H1 (cell line): ENCODE measurements around the gene ACKR1. TPM values are rescaled to one million over a fixed set of nuclear protein-coding genes. Genes with fewer than 3 reads are reported as not detected.

Experiments used
- CTCF ChIA-PET: fragments of 300-600 bp; sonication (Branson Sonifier 250); formaldehyde crosslinking; loops from one replicate; lab custom pipeline; 2021; ENCODE audit not compliant: partially characterized antibody; lab: Charles Lee
- POLR2A ChIA-PET: fragments of 300-600 bp; sonication (Branson Sonifier 250); formaldehyde crosslinking; loops from one replicate; lab custom pipeline; 2021; ENCODE audit warnings: inconsistent platforms; ENCODE audit not compliant: partially characterized antibody; lab: Charles Lee
- DNase-seq, 2 experiments: peaks; one replicate each; pipeline versions ENCODE4 v3.0.0 to v3.0.0-alpha.2; 2010 to 2022; ENCODE audit warnings: low spot score in 2 of 2, low read depth in 1 of 2, mixed read lengths in 1 of 2
- FAIRE-seq: peaks from 2 replicates; lab custom pipeline; 2011; peaks lifted over from hg19 to GRCh38; lab: Jason Lieb, UNC
- H2AFZ ChIP-seq: 2 replicates; pipeline ENCODE4 v1.8.1; 2012; ENCODE audit warnings: low read length, inconsistent platforms
- H2AK5ac ChIP-seq: 2 replicates; pipeline ENCODE4 v1.6.1; 2013; ENCODE audit warnings: low read depth, low read length
- H2BK120ac ChIP-seq: replicated peaks from 2 replicates; pipeline ENCODE3; 2013; ENCODE audit warnings: low read depth, low read length, inconsistent platforms
- H2BK12ac ChIP-seq: 2 replicates; pipeline ENCODE4 v1.6.1; 2013; ENCODE audit warnings: low read depth, low read length
- H2BK15ac ChIP-seq: 2 replicates; pipeline ENCODE4 v1.6.1; 2013; ENCODE audit warnings: low read length
- H2BK20ac ChIP-seq: 2 replicates; pipeline ENCODE4 v1.6.1; 2013; ENCODE audit warnings: low read length
- H2BK5ac ChIP-seq: 2 replicates; pipeline ENCODE4 v1.6.1; 2013; ENCODE audit warnings: low read depth, low read length
- H3K14ac ChIP-seq: 2 replicates; pipeline ENCODE4 v1.6.1; 2013; ENCODE audit warnings: inconsistent platforms; ENCODE audit not compliant: insufficient read length
- H3K18ac ChIP-seq: 2 replicates; pipeline ENCODE4 v1.6.1; 2013; ENCODE audit warnings: low read length; ENCODE audit errors: extremely low read depth
- H3K23ac ChIP-seq: 2 replicates; pipeline ENCODE4 v1.6.1; 2013; ENCODE audit warnings: inconsistent platforms; ENCODE audit not compliant: insufficient read length
- H3K23me2 ChIP-seq: 2 replicates; pipeline ENCODE4 v1.6.1; 2013; ENCODE audit warnings: low read depth, low read length
- H3K27ac ChIP-seq: 2 replicates; pipeline ENCODE4 v1.6.1; 2011; ENCODE audit warnings: low read depth, low read length, inconsistent platforms
- H3K27me3 ChIP-seq, 4 experiments: replicated peaks in 1 of 4; 1 replicate in 1 of 4; 2 replicates in 3 of 4; pipeline versions ENCODE4 v1.6.1 to v1.8.1; 2011 to 2013; ENCODE audit warnings: low read length in 3 of 4, mild to moderate bottlenecking in 3 of 4, inconsistent platforms in 2 of 4, mixed read lengths in 2 of 4, moderate library complexity in 1 of 4; ENCODE audit not compliant: control insufficient read depth in 3 of 4, insufficient read depth in 3 of 4; ENCODE audit errors: extremely low read depth in 1 of 4
- H3K36me3 ChIP-seq, 4 experiments: 2 replicates each; pipeline versions ENCODE4 v1.6.1 to v1.8.1; 2011 to 2013; ENCODE audit warnings: mild to moderate bottlenecking in 4 of 4, low read length in 3 of 4, moderate library complexity in 2 of 4, control low read depth in 1 of 4, inconsistent platforms in 1 of 4; ENCODE audit not compliant: insufficient read depth in 4 of 4, control insufficient read depth in 2 of 4
- H3K4ac ChIP-seq: replicated peaks from 2 replicates; pipeline ENCODE3; 2013; ENCODE audit warnings: low read length, low read depth, mixed read lengths, inconsistent platforms; ENCODE audit not compliant: insufficient read length
- H3K4me1 ChIP-seq, 4 experiments: replicated peaks in 1 of 4; 1 replicate in 1 of 4; 2 replicates in 3 of 4; pipeline versions ENCODE4 v1.6.1 to v1.8.1; 2011 to 2013; ENCODE audit warnings: low read length in 3 of 4, inconsistent platforms in 2 of 4, mixed read lengths in 1 of 4; ENCODE audit not compliant: insufficient read depth in 4 of 4, control insufficient read depth in 3 of 4
- H3K4me2 ChIP-seq, 2 experiments: 2 replicates each; pipeline versions ENCODE4 v1.6.1 to v1.8.1; 2011 to 2013; ENCODE audit warnings: low read depth in 2 of 2, low read length in 2 of 2, control low read depth in 1 of 2, inconsistent platforms in 1 of 2, mild to moderate bottlenecking in 1 of 2; ENCODE audit not compliant: insufficient read depth in 1 of 2
- H3K4me3 ChIP-seq, 4 experiments: fragments of 200-600, 300-600 bp in 1 of 4; sonication (generic), shearing (Covaris generic), sonication (Bioruptor Twin) in 1 of 4; 2 replicates each; pipeline versions ENCODE4 v1.5.1 to v1.8.1; 2011 to 2016; ENCODE audit warnings: low read length in 4 of 4, low read depth in 3 of 4, control low read depth in 2 of 4, inconsistent platforms in 2 of 4, mild to moderate bottlenecking in 2 of 4, mixed read lengths in 1 of 4, moderate library complexity in 1 of 4; ENCODE audit not compliant: insufficient read depth in 2 of 4; ENCODE audit errors: extremely low read depth in 1 of 4
- H3K56ac ChIP-seq: replicated peaks from 2 replicates; pipeline ENCODE3; 2013; ENCODE audit warnings: low read depth, mild to moderate bottlenecking, mixed read lengths, low read length, inconsistent platforms; ENCODE audit not compliant: insufficient read length
- H3K79me1 ChIP-seq: 2 replicates; pipeline ENCODE4 v1.6.1; 2013; ENCODE audit warnings: low read depth, low read length, control low read depth
- H3K79me2 ChIP-seq, 2 experiments: 2 replicates each; pipeline versions ENCODE4 v1.6.1 to v1.8.1; 2012 to 2013; ENCODE audit warnings: low read length in 2 of 2, mild to moderate bottlenecking in 2 of 2, inconsistent platforms in 1 of 2; ENCODE audit not compliant: insufficient read depth in 2 of 2, control insufficient read depth in 1 of 2
- H3K9ac ChIP-seq, 4 experiments: replicated peaks in 1 of 4; 1 replicate in 1 of 4; 2 replicates in 3 of 4; pipeline versions ENCODE4 v1.6.1 to v1.8.1; 2011 to 2013; ENCODE audit warnings: low read depth in 3 of 4, low read length in 3 of 4, control low read depth in 2 of 4, mild to moderate bottlenecking in 2 of 4, moderate library complexity in 2 of 4, inconsistent platforms in 1 of 4; ENCODE audit errors: extremely low read depth in 1 of 4
- H3K9me3 ChIP-seq, 2 experiments: 2 replicates each; pipeline versions ENCODE4 v1.6.1 to v1.8.1; 2012 to 2013; ENCODE audit warnings: mild to moderate bottlenecking in 2 of 2, moderate library complexity in 2 of 2, control low read depth in 1 of 2, inconsistent platforms in 1 of 2, low read depth in 1 of 2, low read length in 1 of 2, mixed read lengths in 1 of 2; ENCODE audit not compliant: insufficient read depth in 2 of 2
- H4K20me1 ChIP-seq, 2 experiments: replicated peaks in 1 of 2; 2 replicates each; pipeline versions ENCODE3 to v1.8.1; 2011 to 2013; ENCODE audit warnings: inconsistent platforms in 2 of 2, low read length in 2 of 2, mild to moderate bottlenecking in 1 of 2; ENCODE audit not compliant: insufficient read depth in 2 of 2, control insufficient read depth in 1 of 2
- H4K5ac ChIP-seq: 2 replicates; pipeline ENCODE4 v1.6.1; 2013; ENCODE audit warnings: low read length, low read depth, mixed read lengths, inconsistent platforms; ENCODE audit not compliant: insufficient read length
- H4K8ac ChIP-seq: 2 replicates; pipeline ENCODE4 v1.8.0; 2013; ENCODE audit warnings: mild to moderate bottlenecking, moderate library complexity, low read length, inconsistent platforms; ENCODE audit not compliant: insufficient read depth; ENCODE audit errors: extremely low read depth
- H4K91ac ChIP-seq: replicated peaks from 2 replicates; pipeline ENCODE3; 2013; ENCODE audit warnings: low read length, mixed read lengths, inconsistent platforms; ENCODE audit not compliant: insufficient read length
- ASH2L ChIP-seq: fragments of 200-600, 300-600 bp; sonication (generic); IDR thresholded peaks from one replicate; pipeline ENCODE4 v1.7.1; 2017; ENCODE audit warnings: low read length
- ATF3 ChIP-seq: IDR thresholded peaks from 2 replicates; pipeline ENCODE4 v1.6.1; 2011; ENCODE audit warnings: low read depth, mild to moderate bottlenecking, low read length; ENCODE audit not compliant: insufficient read depth
- CTBP2 ChIP-seq: IDR thresholded peaks from 2 replicates; pipeline ENCODE4 v1.7.0; 2011; ENCODE audit warnings: borderline replicate concordance, mild to moderate bottlenecking, moderate library complexity, mixed read lengths, low read length; ENCODE audit not compliant: insufficient read depth, insufficient read length
- EP300 ChIP-seq, 2 experiments: IDR thresholded peaks; 1 replicate in 1 of 2; 2 replicates in 1 of 2; pipeline ENCODE4 v1.6.1; 2011 to 2012; ENCODE audit warnings: low read depth in 2 of 2, low read length in 2 of 2, mild to moderate bottlenecking in 2 of 2, borderline replicate concordance in 1 of 2, inconsistent platforms in 1 of 2, moderate library complexity in 1 of 2
- HDAC2 ChIP-seq, 2 experiments: fragments of 300-600 bp in 1 of 2; sonication (generic) in 1 of 2; IDR thresholded peaks; 2 replicates each; pipeline ENCODE4 v1.6.1; 2011 to 2012; ENCODE audit warnings: low read depth in 2 of 2, low read length in 2 of 2, mild to moderate bottlenecking in 2 of 2, moderate library complexity in 2 of 2, borderline replicate concordance in 1 of 2, inconsistent platforms in 1 of 2
- KDM5A ChIP-seq: fragments of 200-600 bp; IDR thresholded peaks from 2 replicates; pipeline ENCODE4 v1.7.1; 2012; ENCODE audit warnings: mild to moderate bottlenecking, low read length, inconsistent platforms, mixed read lengths
- POLR2AphosphoS5 ChIP-seq: IDR thresholded peaks from 2 replicates; pipeline ENCODE4 v1.6.1; 2011; ENCODE audit warnings: low read depth, low read length
- POU5F1 ChIP-seq: IDR thresholded peaks from 2 replicates; pipeline ENCODE4 v1.6.1; 2011; ENCODE audit warnings: low read depth, mild to moderate bottlenecking, low read length, moderate library complexity
- RBBP5 ChIP-seq: IDR thresholded peaks from 2 replicates; pipeline ENCODE4 v1.7.1; 2012; ENCODE audit warnings: low read depth, mild to moderate bottlenecking, inconsistent platforms, low read length, moderate library complexity, borderline replicate concordance
- SUZ12 ChIP-seq: fragments of 200-600 bp; sonication (generic); IDR thresholded peaks from 2 replicates; pipeline ENCODE4 v1.6.1; 2012; ENCODE audit warnings: mild to moderate bottlenecking, inconsistent platforms, low read length, moderate library complexity, mixed read lengths
- TAF7 ChIP-seq: optimal IDR thresholded peaks from 2 replicates; pipeline ENCODE3; 2011; ENCODE audit warnings: low read depth, mild to moderate bottlenecking, inconsistent platforms, low read length, moderate library complexity, borderline replicate concordance
- TCF12 ChIP-seq: IDR thresholded peaks from 2 replicates; pipeline ENCODE4 v1.6.1; 2011; ENCODE audit warnings: low read depth, mild to moderate bottlenecking, low read length
- YY1 ChIP-seq: IDR thresholded peaks from 2 replicates; pipeline ENCODE4 v1.6.1; 2011; ENCODE audit warnings: low read depth, mild to moderate bottlenecking, low read length
- WGBS, 2 experiments: shearing (Covaris generic) in 1 of 2; methylation state at CpG; one replicate each; pipeline versions ENCODE4 v1.1.6 to v1.1.7; 2013 to 2015; ENCODE audit warnings: low lambda C conversion rate in 2 of 2, mixed read lengths in 2 of 2, inconsistent platforms in 1 of 2, low coverage in 1 of 2, missing lambda C conversion rate in 1 of 2; ENCODE audit not compliant: insufficient replicate concordance in 2 of 2, insufficient coverage in 1 of 2, insufficient read length in 1 of 2; ENCODE audit errors: extremely low coverage in 1 of 2, missing lambda C conversion rate in 1 of 2; 5-methylcytosine and 5-hydroxymethylcytosine counted together
- polyA plus RNA-seq, 7 experiments: library from polyadenylated mRNA; depleted of rRNA in 3 of 7; stranded (reverse) in 5 of 7; unstranded in 2 of 7; fragments of >200 nt in 5 of 7; fragments of 200-250 nt in 2 of 7; gene quantifications; 1 replicate in 5 of 7; 2 replicates in 1 of 7; 4 replicates in 1 of 7; pipeline versions ENCODE4 v1.2.1 to v1.2.3, GENCODE V29; 2011 to 2013; ENCODE audit warnings: missing spikeins in 2 of 7, mixed read lengths in 2 of 7
- total RNA-seq: library from RNA; stranded (reverse); fragmentation: NEBNext Ultra II Directional; extraction: Animal tissue kit (Norgen Biotek cat#: 25700); gene quantifications from 2 replicates; pipeline ENCODE4 v1.2.1, GENCODE V29; 2021

Gene ACKR1
- total and polyA plus RNA-seq, 2 of the 8 experiments (the other 6 are each of a cell fraction or from before 2014, with no cell fraction given): 0.61 to 1.00 TPM

GRCh38 chr1:159175571-159175970 lies 29.1 kb upstream of the ACKR1 start:
- H3K18ac ChIP-seq: no peak overlapping the region
- no peak overlapping the region for H2BK12ac ChIP-seq
- H3K4me2 ChIP-seq: no peak overlapping the region
- WGBS, 2 experiments: 100% methylated on average over 2 of the region's 2 CpGs; no CpG with 5 or more reads in 1 of the 2 experiments
- H4K20me1 ChIP-seq: peaks cover 6 to 17% of the 10 kb centered on the region in 2 experiments
- CTCF ChIA-PET: interaction anchor here (1.2 to 1.8 kb wide), 5 partner anchors 11 to 30 kb away, joined by 3 to 10 read pairs (median 4); no protein-coding TSS in a partner anchor
- no peak overlapping the region for H3K4ac ChIP-seq
- POLR2A ChIA-PET: no interaction called here
- no peak overlapping the region for H2BK20ac ChIP-seq
- FAIRE-seq (no peak), DNase-seq (no peak)
- H3K9ac ChIP-seq: no peak overlapping the region
- peaks cover 0 to 3% (median 0%) of the 10 kb centered on the region in 4 experiments; a peak in 2 of 7 replicates for H3K27me3 ChIP-seq
- H3K9me3 ChIP-seq: no peaks in the 10 kb centered on the region
- H2BK120ac ChIP-seq: no peak overlapping the region
- H4K5ac ChIP-seq: no peak overlapping the region
- H3K79me2 ChIP-seq: peaks cover 0 to 3% of the 10 kb centered on the region in 2 experiments; a peak in 1 of 4 replicates
- peaks cover 0 to 11% (median 3%) of the 10 kb centered on the region in 4 experiments; a peak in 6 of 7 replicates for H3K4me1 ChIP-seq
- peaks cover 15% of the 10 kb centered on the region for H3K23me2 ChIP-seq
- H3K27ac ChIP-seq: no peak overlapping the region
- H2AK5ac ChIP-seq: no peak overlapping the region
- H2AFZ ChIP-seq: no peak overlapping the region
- no peak overlapping the region for H3K23ac ChIP-seq
- no peak overlapping the region for H4K91ac ChIP-seq
- H2BK5ac ChIP-seq: no peak overlapping the region
- H4K8ac ChIP-seq: no peak overlapping the region
- H3K36me3 ChIP-seq: no peaks in the 10 kb centered on the region
- no peak overlapping the region for H2BK15ac ChIP-seq
- H3K56ac ChIP-seq: no peak overlapping the region
- H3K4me3 ChIP-seq: no peak overlapping the region
- no peak overlapping the region for H3K14ac ChIP-seq
- no peaks in the 10 kb centered on the region; the same call in 1 of the 2 replicates for H3K79me1 ChIP-seq
- TF ChIP-seq TCF12: no peak
- TF ChIP-seq ATF3: no peak
- TF ChIP-seq EP300 (IDR thresholded peaks at IDR 0.05; ENCODE audit: borderline replicate concordance in 1 of 2, low read depth in 2 of 2, low read length in 2 of 2): no peak
- TF ChIP-seq YY1: no peak
- no peak for TF ChIP-seq HDAC2 (IDR thresholded peaks at IDR 0.05; ENCODE audit: borderline replicate concordance in 1 of 2, low read depth in 2 of 2, low read length in 2 of 2)
- TF ChIP-seq CTBP2: no peak
- no peak for TF ChIP-seq RBBP5
- no peak for TF ChIP-seq KDM5A
- TF ChIP-seq SUZ12: no peak
- TF ChIP-seq POLR2AphosphoS5: no peak
- TF ChIP-seq TAF7: no peak
- TF ChIP-seq ASH2L: no peak
- no peak for TF ChIP-seq POU5F1
